HG03108 (cell line): ENCODE results near the gene TNPO2.

Experiments
- ATAC-seq: cut with Tn5 transposase; IDR thresholded peaks from one replicate; pipeline ENCODE4 v1.9.1; 2021; ENCODE audit warnings: moderate library complexity; ENCODE audit not compliant: unreplicated experiment

Gene TNPO2

DNA sequence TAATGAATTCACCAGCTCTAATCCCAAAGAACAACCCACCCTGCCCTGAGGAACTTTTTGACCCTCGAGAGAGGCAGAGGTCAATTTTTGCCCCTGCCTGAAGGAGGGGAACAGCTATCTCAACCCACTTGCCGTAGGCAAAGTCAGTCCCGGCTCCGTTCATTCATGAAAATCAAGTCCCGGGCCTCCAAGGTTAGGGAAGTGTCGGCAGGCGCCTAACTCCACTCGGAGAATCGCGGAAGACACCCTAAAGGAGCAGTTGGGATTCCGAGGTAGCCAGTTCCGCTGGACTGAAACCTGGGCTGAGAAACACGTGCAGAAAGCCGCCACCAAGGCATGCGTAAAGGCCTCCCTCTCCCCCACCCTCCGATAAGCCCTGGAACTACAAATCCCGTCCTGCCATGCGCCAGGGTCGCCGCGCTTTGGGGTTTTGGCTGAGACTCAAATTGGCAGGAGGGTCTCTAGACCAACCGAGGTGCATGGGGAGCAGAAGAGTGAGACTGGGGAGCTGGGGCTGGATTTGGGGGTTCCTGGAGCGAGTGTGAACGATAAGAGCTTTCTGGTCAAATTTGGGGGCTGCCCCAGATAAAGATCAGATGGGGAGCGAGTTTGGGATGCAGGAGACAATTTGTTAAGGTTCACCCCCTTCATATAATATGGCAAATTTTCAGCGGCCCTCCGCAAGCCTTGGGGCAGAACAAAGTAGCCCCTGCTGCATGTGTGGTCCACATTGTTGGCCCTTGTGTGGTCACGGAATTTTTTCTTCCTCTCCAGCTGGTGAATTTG, at the start of gene TNPO2:
TNPO2 (minus strand) TSS at position 292 of the 786 bp plus-strand sequence. CDS start 2,955 bp downstream, outside the sequence.
- ATAC-seq: no peak

DNA sequence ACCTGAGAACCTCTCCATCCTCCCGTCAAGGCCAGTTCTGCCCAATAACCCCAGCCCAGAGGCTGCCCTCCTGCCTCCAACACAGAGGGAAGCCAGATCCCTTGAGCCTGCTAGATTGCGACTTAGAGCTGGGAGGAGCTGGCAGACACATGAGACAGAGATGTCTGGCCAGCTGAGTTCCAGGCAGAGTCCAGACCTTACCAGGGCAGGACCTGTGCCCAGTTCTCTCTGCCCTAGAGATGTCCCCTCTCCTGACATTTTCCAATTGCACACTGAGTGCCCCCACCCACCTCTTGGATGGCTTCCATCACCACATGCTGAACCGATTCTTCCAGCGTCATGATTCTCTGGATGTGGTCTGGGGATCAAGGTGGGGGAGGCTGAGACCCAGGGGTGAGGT, 48.6 kb upstream of the TNPO2 start:
- no peak for ATAC-seq

DNA sequence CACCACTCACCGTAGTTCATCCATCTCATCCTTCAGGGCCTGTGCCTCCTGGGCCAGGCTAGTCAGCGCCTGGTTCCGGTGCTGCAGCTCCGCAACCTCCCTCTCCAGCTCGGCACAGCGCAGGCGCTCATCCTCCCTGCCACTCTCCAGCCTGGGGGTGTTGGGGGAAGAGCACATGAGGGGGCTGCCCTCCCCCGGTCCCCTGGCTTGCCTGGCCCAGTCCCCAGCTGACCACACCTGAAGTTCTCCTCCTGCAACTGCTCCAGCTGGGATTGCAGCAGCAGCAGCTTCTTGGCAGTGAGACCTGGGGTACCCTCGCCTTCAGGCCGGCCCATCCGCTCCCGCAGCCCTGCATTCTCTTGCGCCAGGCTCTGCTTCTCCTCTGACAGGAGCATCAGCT, 47.2 kb upstream of the TNPO2 start:
- no peak for ATAC-seq

DNA sequence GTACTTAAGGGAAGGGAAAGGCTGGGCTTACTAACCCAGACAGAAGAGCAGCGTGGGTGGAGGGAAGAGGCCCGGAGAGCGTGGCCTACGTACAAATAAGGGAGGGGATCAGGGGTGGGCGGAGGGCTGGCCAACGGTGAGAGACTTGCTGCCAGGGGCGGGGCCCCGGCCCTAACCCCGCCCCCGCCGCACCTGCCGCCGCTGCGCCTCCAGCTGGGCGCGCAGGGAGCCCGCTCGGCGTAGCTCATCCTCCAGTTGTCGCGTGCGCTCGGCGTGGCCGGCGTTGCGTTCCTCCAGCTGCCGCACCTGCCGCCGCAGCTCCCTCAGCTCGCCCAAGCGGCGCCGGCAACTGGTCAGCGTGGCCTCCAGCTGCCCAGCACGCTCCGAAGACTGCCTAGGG, 46.0 kb upstream of the TNPO2 start:
- ATAC-seq: no peak

DNA sequence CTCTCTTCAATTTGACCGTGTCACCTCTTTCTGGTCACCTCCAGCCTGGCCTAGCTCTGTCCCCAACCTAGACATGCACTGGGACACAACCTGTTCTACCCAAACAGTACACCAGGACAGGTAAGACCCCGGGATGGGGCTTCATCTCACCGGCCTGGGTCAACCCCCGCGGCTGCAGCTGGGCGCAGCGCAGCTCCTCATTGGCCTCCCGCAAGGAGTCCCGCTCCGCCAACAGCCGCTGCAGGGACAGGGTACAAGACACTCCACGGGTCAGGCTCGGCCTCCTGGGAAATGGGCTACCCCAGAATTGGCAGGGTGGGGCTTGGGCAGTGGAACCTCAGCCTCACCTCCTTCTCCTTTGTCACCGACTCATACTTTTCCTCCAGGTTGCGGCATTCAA, 43.9 kb upstream of the TNPO2 start:
- ATAC-seq: no peak

DNA sequence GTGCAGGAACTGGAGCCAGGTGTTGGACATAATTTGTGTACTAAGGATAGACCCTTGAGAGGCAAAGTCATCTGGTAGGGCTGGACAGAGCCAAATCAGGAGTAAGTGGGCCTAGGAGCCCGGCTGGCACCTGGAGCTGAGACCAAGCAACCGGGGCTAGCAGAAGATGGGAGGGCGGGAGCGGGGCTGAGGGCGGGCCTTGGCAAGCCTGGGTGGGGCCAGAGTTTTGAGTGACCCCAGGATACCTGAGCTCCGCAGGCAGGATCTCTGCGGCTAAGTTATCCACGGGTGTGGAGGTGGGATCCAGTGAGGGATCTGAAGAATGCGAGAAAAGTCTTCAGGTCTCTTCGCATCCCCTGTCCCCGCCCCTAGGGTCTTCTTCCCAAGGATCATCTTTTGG, 43.4 kb upstream of the TNPO2 start:
- no peak for ATAC-seq

DNA sequence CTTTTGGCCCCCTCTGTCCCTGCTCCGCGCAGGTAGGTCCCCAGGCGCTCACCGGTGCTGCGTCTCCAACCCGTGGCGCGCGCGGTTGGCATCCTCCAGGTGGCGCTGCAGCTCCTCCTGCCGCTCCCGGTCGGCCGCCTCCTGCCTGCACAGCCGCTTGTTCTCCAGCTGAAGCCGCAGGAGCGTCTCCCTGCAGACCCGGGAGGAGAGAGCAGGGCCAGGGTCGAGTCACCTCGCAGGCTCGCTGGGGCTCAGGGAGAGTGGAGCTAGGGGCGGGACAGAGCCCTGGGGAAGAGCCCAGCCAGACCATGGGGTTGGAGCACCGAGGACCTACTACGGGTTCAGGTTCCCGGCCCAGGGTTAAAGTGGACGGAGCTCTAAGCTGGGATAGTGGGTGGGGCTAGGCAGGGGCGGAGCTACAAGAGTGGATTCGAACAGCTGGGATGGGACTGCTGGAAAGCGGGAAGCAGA, 42.4 kb upstream of the TNPO2 start:
- peak; percentile 47 for ATAC-seq

DNA sequence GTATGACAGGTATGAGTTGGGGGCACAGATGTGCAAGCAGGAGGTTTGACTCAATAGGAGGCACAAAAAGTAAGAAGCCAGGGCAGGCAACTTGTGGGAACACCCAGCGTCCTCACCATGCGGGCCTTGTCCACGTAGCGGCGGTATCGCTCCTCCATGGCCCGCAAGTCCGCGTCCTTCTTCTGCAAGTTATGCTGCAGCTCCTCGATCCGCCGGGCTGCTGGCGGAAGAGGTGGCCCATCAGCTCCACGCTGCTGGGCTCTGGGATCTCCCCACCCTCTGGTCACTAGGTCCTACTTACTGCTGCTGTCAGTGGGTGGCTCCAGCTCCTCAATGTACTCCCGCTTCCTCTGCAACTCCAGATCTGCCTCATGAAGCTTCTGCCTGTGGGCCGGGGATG, 41.0 kb upstream of the TNPO2 start:
- ATAC-seq: no peak

DNA sequence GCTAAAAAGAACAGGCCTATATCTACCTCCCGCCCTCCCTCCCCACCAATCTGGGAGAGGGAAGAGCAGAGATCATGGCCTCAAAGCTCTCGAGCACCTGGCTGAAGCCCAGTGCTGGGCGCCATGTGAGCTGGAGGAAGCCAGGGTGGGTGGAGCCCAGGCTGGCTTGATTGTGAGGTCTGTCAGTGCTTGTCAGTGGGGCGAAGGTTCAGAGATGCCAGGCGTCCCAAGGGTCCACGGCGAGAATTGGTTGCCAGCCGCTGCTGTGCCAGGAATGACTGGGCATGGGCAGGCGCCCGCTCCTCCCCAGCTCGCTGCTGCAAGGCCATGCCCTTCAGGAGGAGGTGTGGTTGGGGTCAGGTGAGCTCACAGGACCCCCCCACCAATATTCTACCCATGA, 39.4 kb upstream of the TNPO2 start:
- no peak for ATAC-seq

DNA sequence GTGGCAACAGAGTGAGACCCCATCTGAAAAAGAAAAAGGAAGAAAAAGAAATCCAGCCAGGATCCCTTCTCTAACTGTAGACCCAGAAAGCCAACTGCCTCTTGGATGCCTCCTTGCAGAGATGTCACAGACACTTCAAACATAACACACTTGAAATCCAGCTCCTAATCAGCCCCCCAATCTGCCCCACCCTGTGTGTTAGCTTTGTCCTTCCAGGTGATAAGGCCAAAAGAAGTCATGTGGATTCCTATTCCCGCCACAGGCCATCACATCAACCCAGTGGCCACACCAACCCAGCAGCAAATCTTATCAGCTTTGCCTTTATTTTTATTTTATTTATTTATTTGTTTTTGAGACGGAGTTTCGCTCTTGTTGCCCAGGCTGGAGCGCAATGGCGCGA, 36.0 kb upstream of the TNPO2 start:
- no peak for ATAC-seq

DNA sequence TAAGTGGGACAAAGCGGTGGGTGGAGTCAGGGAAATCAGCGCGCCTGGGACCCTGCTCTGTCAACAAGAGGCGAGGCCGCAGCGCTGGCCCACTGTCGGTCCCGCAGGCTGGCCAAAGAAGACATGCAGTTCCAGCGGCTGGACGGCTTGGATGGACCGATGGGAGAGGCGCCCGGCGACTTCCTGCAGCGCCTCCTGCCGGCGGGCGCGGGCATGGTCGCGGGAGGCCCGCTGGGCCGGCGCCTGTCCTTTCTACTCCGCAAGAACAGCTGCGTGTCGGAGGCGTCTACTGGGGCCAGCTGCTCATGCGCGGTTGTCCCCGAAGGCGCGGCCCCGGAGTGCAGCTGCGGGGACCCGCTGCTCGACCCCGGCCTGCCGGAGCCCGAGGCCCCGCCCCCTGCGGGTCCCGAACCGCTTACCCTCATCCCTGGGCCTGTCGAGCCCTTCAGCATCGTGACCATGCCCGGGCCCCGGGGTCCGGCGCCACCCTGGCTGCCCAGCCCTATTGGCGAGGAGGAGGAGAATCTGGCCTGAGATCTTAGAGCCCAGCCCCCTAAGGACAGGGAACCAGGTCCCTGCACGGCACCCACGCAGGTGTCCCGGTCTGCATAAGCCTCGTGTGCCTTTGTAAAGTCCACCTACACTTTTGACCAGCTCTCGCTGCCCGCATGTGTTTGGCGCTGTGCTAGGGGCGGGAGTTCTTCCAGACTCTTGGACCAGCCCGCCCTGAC, 34.0 kb upstream of the TNPO2 start:
- no peak for ATAC-seq

DNA sequence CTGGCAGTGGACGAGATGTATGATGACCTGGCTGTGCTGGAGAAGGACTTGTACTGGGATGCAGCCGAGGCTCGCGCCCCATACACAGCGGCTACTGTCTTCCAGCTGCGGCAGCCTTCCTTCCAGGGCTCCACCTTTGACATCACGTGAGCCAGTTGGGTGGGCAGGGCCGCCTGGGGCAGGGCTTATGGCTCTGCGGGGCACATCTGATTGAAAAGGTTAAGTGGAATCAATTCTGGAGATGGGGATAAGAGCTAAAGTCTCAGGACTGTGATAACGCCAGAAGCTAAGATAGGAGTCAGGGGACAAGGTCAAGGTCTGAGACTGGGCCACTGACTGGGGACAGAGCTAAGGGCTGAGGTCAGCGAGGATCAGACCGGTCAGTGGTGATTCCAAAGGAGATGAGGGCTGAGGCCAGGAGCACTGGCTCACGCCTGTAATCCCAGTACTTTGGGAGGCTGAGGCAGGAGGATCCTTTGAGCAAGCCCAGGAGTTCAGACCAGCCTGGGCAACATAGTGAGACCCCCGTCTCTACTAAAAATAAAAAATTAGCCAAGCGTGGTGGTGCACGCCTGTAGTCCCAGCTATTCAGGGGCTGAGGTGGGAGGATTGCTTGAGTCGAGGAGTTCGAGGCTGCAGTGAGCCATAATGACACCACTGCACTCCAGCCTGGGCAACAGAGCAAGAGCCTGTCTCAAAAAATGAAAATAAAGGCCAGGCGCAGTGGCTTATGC, 32.6 kb upstream of the TNPO2 start:
- no peak for ATAC-seq

DNA sequence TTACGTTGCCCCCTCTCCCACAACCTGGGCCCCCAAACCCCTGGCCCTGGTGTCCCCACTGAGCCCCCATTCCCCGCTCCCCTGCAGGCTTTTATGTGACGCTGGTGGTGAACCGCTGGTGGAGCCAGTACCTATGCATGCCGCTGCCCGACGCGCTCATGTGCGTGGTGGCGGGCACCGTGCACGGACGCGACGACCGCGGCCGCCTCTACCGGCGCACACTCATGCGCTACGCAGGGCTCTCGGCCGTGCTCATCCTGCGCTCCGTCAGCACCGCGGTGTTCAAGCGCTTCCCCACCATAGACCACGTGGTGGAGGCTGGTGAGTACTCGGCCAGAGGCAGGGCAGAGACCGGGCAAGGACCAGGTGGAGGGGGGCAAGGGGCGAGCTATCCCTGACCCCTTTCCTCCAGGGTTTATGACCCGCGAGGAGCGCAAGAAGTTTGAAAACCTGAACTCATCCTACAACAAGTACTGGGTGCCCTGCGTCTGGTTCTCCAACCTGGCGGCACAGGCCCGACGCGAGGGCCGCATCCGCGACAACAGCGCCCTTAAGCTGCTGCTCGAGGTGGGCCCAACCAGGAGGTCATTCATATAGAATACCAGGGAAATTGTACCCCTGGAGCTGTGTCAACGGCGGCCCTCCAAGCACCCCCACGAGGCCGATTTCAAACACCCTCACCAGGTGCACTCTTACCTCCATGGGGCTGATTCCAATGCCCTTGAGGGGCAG, 30.9 kb upstream of the TNPO2 start:
- ATAC-seq: no peak

DNA sequence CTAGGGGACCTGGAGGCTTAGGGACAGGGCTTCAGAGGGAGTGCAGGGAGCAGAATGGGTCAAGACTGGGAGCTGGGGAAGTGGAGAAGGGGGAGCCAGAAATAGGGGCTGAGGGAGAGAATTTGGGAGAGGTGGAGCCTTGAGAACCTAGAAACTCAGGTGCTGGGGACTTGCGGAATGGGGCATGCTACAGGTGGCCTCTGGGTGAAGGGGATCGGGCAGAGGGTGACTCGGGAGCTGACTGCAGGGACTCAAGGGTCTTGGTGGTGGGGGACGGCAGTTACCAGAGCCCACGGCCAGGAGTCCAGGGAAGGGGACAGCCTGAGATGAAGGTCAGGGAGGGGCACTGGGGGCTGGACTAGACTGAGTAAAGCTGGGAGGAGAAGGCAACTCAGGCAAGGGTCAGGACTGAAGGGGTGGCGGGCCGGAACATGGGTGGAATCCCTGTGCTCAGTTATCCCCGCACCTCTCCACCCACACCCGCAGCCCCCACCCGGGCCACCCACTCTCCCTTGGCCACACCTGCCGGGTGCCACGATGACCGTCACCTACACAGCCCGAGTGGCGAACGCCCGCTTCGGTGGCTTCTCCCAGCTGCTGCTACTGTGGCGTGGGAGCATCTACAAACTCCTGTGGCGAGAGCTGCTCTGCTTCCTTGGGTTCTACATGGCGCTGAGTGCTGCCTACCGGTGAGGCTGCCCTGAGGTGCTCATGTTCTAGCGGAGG, 28.5 kb upstream of the TNPO2 start:
- ATAC-seq: no peak

DNA sequence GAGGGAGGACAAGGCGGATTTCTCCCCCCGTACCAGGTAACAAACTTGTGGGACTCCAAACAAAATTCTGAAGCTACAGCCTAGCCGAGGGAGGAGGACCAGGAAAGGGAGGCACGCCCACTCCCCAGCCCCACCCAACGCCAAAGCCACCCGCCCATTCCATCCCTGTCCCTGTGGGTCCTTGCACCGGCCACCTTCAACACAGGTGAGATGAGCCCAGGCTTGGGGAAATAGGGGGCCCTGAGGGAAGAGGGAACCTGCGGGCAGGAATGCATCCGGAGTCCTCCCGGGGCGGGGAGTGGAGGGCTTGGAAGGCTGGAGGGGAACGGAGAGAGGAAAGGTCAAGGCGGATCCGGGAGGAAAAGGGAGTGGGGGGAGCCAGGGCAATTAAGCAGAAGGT, 27.9 kb upstream of the TNPO2 start, which contains the start of gene BEST2:
BEST2 (plus strand) TSS at position 157 of the 400 bp plus-strand sequence. CDS start 802 bp downstream, outside the sequence.
- ATAC-seq: no peak

DNA sequence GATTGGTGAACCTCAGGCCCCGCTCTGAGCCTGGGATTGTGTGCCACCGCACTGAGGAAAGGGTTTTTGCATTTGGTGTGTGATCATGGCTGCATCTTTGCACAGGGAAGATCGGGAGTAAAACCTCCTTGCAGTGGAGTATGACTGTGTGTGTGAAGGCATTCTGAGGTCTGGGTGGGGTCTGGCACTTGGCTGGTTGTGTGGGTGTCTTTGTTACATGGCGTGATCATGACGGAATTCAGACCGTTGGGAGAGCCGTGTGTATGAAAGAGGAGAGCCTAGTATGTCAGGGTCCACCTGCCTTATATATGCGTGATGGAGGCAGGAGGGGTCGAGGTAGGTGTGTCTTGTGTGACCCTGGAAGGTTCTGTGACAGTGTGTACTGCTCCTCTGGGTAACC, 27.1 kb upstream of the TNPO2 start:
- ATAC-seq: no peak

DNA sequence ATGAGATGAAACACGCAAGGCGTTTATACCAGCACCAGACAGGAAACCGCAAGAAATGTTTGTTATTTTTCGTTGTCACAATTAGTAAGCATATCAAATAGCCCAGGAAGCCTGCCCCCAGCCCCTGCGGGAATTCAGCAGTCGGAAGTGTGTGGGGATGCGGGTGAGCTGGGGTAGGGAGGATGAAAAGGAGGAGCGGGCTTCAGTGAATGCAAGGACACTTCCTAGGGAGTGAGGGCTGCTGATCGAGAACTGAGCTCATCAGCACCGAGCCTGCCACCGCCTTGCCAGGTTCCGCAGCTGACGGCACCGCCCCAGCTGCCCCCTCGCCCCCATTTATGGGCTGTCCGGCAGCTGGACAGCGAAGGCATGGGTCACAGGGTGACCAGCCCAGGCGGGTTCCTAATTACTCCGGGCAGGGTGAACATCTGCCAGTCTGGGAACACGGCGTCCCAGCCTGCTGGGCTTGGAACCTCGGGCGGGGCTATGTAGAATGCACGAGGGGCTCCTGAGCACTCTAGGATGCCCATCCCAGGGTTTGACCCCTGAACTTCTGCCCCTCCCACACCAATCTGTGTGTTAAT, 26.3 kb upstream of the TNPO2 start:
- no peak for ATAC-seq

DNA sequence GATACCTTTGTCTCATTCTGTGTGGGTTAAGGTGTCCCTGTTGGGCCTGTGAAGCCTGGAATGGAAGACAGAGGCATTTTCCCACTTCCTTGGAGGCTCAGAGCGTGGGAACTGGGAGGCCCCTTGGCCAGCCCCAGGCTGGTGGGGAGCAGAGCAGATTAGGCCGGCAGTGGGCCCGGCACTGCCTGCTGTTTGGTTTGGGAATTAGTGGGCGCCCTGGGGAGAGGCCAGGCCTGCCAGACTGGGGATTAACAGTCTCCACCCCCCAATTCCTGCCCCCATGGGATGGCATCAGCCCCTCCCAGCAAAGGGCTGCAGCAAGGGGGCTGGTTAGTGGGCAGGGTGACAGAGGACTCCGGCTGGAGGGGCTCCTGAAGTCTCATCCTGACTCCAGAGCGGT, 24.8 kb upstream of the TNPO2 start:
- no peak for ATAC-seq

DNA sequence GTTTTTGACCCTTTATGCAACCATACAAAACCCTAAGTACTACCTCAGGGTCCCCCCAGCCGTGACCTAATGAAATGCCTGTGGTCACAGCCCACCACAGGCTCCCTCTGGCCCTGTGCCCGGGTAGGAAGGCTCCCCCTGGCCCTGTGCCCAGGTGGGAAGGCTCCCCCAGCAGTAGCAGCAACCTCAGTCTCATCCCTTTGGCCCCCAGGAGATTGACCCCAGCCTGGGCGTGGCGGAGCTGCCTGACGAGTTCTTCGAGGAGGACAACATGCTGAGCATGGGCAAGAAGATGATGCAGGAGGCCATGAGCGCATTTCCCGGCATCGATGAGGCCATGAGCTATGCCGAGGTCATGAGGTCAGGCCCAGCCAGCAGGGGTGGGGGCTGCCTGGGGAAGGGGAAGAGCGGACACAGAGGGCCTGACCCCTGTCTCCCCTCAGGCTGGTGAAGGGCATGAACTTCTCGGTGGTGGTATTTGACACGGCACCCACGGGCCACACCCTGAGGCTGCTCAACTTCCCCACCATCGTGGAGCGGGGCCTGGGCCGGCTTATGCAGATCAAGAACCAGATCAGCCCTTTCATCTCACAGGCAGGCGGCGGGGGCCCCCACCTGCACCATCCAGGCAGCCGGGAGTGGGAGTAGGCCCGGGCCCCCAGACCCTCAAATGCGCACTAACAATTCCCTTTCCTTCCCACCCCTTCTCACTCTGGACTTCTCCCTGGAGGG, 21.6 kb upstream of the TNPO2 start:
- no peak for ATAC-seq
